Hypothalamus (tissue), 51 donors: ENCODE results near the gene DMRT1.

Experiments
- DNase-seq, 51 donors: peaks; one replicate each; lab custom pipeline; 2025; lab: John Stamatoyannopoulos, UW

Gene DMRT1

DNA sequence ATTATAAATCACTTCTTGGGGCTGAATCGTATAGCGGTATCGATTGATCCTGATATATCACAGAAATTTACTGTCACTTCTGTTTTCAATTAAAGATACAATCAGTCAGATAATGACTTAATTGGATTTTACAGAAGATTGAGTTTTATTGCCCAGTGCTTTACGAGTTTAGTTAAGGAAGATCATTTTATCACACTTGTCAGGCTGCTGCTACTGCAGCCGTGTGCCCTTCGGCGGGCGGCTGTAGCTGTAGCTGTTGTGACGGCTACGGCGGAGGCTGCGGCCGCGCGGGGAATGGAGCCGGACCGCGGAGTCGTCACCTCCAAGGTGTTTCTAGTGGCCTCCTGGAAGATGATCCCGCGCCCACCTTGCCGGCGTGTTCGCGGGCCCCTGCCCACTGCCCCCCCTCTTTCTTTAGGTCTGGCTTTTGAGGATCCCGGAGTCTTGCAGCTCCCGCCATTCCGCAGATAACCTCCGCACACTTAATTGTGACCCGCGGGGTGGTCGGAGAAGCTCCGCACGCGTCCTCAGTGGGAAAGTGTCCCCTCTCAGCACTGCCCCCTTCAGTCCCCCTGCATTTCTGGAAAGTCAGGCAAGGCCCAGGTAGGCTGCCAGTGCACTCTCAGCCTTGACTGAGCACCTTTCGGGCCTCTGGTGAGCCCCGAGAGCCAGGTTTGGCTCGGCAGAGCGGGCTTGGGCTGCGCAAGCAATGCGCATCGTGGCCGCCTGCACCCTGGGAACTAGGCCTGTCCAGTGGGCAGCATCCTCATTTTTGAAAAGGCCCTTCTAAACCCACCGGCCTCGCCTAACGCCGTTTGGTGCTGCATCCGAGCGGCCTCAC lies 128.0 kb downstream of the DMRT1 start:
- no peak for DNase-seq

DNA sequence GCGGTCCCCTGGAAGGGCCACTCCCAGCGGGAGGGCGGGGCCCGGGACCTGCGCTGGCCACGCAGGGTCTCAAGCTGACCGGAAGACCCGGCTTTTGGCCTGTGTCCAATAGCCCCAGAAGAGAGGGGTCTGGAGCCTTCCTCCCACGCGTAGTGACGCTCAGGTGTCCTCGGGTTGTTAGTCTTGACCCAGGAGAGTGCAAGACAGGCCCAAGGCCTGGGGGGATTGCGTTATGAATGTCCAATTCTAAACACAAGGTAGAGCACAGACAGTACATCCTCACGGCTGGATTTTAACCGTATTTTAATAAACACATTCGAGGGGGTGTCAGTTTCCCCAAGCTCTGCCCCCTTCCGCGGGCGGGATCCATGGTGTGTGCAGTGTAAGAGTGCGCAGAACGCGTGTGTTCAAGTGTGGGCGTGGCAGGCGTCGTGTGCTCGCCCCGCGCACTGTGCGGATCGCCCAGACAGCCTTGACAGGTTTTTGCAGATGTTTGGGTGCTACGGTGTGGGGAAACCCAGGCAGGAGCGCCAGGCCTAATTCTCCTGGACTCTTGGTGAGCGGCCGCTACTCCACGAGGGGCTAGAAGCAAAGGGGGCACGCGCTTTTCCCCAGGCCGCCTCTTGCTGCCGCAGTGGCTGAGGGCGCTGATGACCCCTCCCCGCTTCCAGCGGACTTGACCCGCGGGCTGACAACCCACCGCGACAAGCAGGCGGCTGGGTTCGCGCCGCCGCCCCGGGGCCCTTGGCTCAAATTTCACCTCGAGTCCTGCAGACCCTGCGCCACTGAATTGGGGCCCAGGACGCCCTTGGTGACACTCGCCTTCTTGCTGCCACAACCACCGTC lies 128.9 kb downstream of the DMRT1 start:
- DNase-seq, result no peak

GRCh38 chr9:971901-972500 lies 130.5 kb downstream of the DMRT1 start:
- no peak for DNase-seq

GRCh38 chr9:972501-973294 lies 131.2 kb downstream of the DMRT1 start:
- no peak for DNase-seq

- no peak for DNase-seq
Measured at GRCh38 chr9:973295-973834, 131.9 kb downstream of the DMRT1 start.

GRCh38 chr9:974031-974995 lies 132.8 kb downstream of the DMRT1 start:
- no peak for DNase-seq

GRCh38 chr9:974996-975739 lies 133.7 kb downstream of the DMRT1 start:
- DNase-seq, result no peak

DNA sequence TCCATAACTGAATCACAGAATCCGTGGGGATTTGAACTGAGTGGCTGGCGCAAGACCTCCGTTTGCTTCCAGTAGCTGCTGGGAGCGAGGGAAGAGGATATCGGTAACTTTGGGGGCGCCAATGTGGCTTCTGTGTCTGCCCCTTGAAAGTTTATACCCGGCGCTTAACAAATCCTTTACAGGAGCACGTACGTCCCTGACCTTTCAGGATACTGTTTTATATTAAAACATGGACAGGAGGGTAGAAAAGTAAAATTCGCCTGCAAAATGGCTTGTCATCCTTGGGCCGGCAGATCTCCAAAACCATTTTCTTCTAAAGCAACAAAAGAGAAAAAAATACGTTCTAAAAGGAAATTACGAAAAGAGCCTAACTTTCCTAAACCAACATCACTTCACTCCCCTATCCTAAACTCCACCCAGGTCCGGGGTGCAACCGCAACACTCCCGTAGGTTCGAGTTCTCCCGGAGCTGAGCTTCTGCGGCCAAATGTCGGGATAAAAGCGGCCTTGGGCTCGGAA lies 134.3 kb downstream of the DMRT1 start:
- no peak for DNase-seq

GRCh38 chr9:976258-976942 lies 134.9 kb downstream of the DMRT1 start, which contains the start of gene DMRT3:
Gene DMRT3, plus strand, starts transcription at chr9:976655. Its CDS starts 347 bp downstream, at chr9:977002.
- DNase-seq, result no peak

GRCh38 chr9:976943-977837 lies 135.7 kb downstream of the DMRT1 start:
- DNase-seq, result no peak

GRCh38 chr9:977838-978830 lies 136.6 kb downstream of the DMRT1 start:
- DNase-seq, result no peak

GRCh38 chr9:979983-980382 lies 138.5 kb downstream of the DMRT1 start:
- no peak for DNase-seq

- DNase-seq, result no peak
Measured at GRCh38 chr9:980640-981039, 139.1 kb downstream of the DMRT1 start.

GRCh38 chr9:981491-981898 lies 140.0 kb downstream of the DMRT1 start:
- no peak for DNase-seq
